ENCODE data around the gene CARD9.

Gene CARD9

GRCh38 chr9:136343884-136344269 is 29.6 kb downstream of the CARD9 start:
- no peak for TF ChIP-seq HIC1 (tag by site-specific recombination; IDR thresholded peaks at IDR 0.05)
- peak; percentile 55 for TF ChIP-seq ZNF341 (tag by site-specific recombination; IDR thresholded peaks at IDR 0.05; ENCODE audit: low read depth)
- ChIA-PET POLR2A (interaction anchor here (0.6 to 6.3 kb wide), 3 partner anchors 19 to 82 kb away, joined by 3 to 45 read pairs (median 3); partner anchors contain the start of genes DNLZ, ENTR1 and PMPCA), CTCF (interaction anchor here (0.6 to 1.5 kb wide), 3 partner anchors 19 to 42 kb away, joined by 3 read pairs; partner anchors contain the start of gene DNLZ)
- Histone ChIP-seq H3K27ac (ENCODE audit: extremely low read depth, low read depth, low read length) (no peak overlapping the region), H3K36me3 (ENCODE audit: control insufficient read depth in 2 of 2, insufficient read depth in 1 of 2, low read length in 2 of 2) (peaks cover 0 to 31% of the 10 kb centered on the region in 2 experiments; a peak in 1 of 3 replicates), H3K9me3 (ENCODE audit: control insufficient read depth, insufficient read depth, low read depth, low read length) (no peaks in the 10 kb centered on the region), H3K4me3 (ENCODE audit: low read depth, low read length) (no peak overlapping the region), H3K4me1 (ENCODE audit: control insufficient read depth, insufficient read depth, low read length) (no peaks in the 10 kb centered on the region)

GRCh38 chr9:136343121-136343883 is 30.2 kb downstream of the CARD9 start:
- H3K27ac ChIP-seq (ENCODE audit: extremely low read depth, low read depth, low read length): no peak overlapping the region
- ChIA-PET POLR2A (interaction anchor here (0.6 to 6.3 kb wide), 3 partner anchors 19 to 83 kb away, joined by 3 to 45 read pairs (median 3); partner anchors contain the start of genes DNLZ, ENTR1 and PMPCA), CTCF (interaction anchor here (1.0 to 1.5 kb wide), 2 partner anchors 19 to 21 kb away, joined by 3 read pairs; partner anchors contain the start of gene DNLZ)
- H3K36me3 ChIP-seq (ENCODE audit: control insufficient read depth in 2 of 2, insufficient read depth in 1 of 2, low read length in 2 of 2): peaks cover 0 to 34% of the 10 kb centered on the region in 2 experiments; a peak in 1 of 3 replicates
- TF ChIP-seq ZNF155 (tag by site-specific recombination; IDR thresholded peaks at IDR 0.05) (no peak), ZNF324 (tag by site-specific recombination; IDR thresholded peaks at IDR 0.05) (no peak), ZNF18 (tag by site-specific recombination; IDR thresholded peaks at IDR 0.05) (no peak), PRDM1 (tag by site-specific recombination; IDR thresholded peaks at IDR 0.05) (no peak), ZNF2 (tag by site-specific recombination; IDR thresholded peaks at IDR 0.05) (no peak), ZNF146 (tag by site-specific recombination; IDR thresholded peaks at IDR 0.05) (no peak), ZNF473 (tag by site-specific recombination; IDR thresholded peaks at IDR 0.05) (no peak), ZFP3 (tag by site-specific recombination; IDR thresholded peaks at IDR 0.05; ENCODE audit: low read depth) (no peak), ZNF629 (tag by site-specific recombination; IDR thresholded peaks at IDR 0.05) (no peak), ZNF530 (tag by site-specific recombination; IDR thresholded peaks at IDR 0.05; ENCODE audit: low read depth) (no peak), SCRT2 (tag by site-specific recombination; IDR thresholded peaks at IDR 0.05) (no peak), ZNF560 (tag by site-specific recombination; IDR thresholded peaks at IDR 0.05; ENCODE audit: borderline replicate concordance) (no peak), ZNF248 (tag by site-specific recombination; IDR thresholded peaks at IDR 0.05) (no peak)
- H3K4me1 ChIP-seq (ENCODE audit: control insufficient read depth, insufficient read depth, low read length): no peaks in the 10 kb centered on the region
- no peaks in the 10 kb centered on the region for H3K9me3 ChIP-seq (ENCODE audit: control insufficient read depth, insufficient read depth, low read depth, low read length)
- no peak overlapping the region for H3K4me3 ChIP-seq (ENCODE audit: low read depth, low read length)

- Histone ChIP-seq H3K27ac (ENCODE audit: extremely low read depth, low read depth, low read length) (no peak overlapping the region), H3K9me3 (ENCODE audit: control insufficient read depth, insufficient read depth, low read depth, low read length) (no peaks in the 10 kb centered on the region), H3K4me3 (ENCODE audit: low read depth, low read length) (no peak overlapping the region), H3K36me3 (ENCODE audit: control insufficient read depth in 2 of 2, insufficient read depth in 1 of 2, low read length in 2 of 2) (peaks cover 0 to 43% of the 10 kb centered on the region in 2 experiments; a peak in 1 of 3 replicates), H3K4me1 (ENCODE audit: control insufficient read depth, insufficient read depth, low read length) (no peaks in the 10 kb centered on the region)
- ChIA-PET CTCF (interaction anchor here (0.6 kb wide), 1 partner anchor 465 kb away, joined by 4 read pairs; the partner anchor contains the start of gene RABL6), POLR2A (interaction anchor here (0.6 to 6.3 kb wide), 2 partner anchors 20 to 37 kb away, joined by 4 to 45 read pairs; partner anchors contain the start of gene DNLZ)
- TF ChIP-seq ZNF488 (tag by site-specific recombination; IDR thresholded peaks at IDR 0.05) (no peak), OVOL3 (tag by site-specific recombination; IDR thresholded peaks at IDR 0.05) (no peak), ZBTB6 (tag by site-specific recombination; IDR thresholded peaks at IDR 0.05) (peak; percentile 61; the same call in 1 of the 2 replicates), YY1 (tag by site-specific recombination; IDR thresholded peaks at IDR 0.05) (no peak), IKZF3 (tag by site-specific recombination; IDR thresholded peaks at IDR 0.05) (peak; percentile 48; the same call in 1 of the 2 replicates), ZNF544 (tag by site-specific recombination; IDR thresholded peaks at IDR 0.05) (no peak), KLF8 (tag by site-specific recombination; IDR thresholded peaks at IDR 0.05) (peak; percentile 99)
These were observed 31.0 kb downstream of the CARD9 start for GRCh38 chr9:136342181-136343120.

Measured in HEK293 (cell line).